HG03045 (cell line): Measurements from ENCODE around the gene HS1BP3.

Experiments used
- ATAC-seq: cut with Tn5 transposase; IDR thresholded peaks from one replicate; pipeline ENCODE4 v1.9.1; 2021; ENCODE audit warnings: mild to moderate bottlenecking, moderate library complexity; ENCODE audit not compliant: unreplicated experiment

The HS1BP3 gene

DNA sequence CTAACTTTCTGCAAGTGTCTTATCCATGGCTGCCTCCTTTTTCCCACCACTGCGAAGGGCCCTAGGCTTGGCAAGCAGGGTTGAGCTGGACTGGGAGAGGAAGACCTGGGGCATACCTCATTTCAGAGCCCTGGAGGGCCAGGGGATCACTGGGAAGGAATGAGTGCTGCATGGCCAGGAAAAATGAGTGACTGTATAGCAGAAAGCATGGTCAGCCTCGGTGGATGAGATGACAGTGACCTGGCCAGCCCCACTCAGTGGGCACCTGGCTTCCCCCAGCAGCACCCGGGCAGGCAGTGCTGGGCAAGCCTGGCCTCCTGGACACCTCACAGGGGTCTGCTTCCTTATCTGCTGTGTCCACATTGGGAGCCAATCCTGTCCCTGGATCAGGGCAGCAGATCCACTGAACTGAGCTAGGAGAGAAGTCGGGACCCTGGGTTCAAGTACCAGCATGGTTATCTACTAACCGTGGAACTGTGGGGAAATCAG lies 76.4 kb downstream of the HS1BP3 start:
- no peak for ATAC-seq

DNA sequence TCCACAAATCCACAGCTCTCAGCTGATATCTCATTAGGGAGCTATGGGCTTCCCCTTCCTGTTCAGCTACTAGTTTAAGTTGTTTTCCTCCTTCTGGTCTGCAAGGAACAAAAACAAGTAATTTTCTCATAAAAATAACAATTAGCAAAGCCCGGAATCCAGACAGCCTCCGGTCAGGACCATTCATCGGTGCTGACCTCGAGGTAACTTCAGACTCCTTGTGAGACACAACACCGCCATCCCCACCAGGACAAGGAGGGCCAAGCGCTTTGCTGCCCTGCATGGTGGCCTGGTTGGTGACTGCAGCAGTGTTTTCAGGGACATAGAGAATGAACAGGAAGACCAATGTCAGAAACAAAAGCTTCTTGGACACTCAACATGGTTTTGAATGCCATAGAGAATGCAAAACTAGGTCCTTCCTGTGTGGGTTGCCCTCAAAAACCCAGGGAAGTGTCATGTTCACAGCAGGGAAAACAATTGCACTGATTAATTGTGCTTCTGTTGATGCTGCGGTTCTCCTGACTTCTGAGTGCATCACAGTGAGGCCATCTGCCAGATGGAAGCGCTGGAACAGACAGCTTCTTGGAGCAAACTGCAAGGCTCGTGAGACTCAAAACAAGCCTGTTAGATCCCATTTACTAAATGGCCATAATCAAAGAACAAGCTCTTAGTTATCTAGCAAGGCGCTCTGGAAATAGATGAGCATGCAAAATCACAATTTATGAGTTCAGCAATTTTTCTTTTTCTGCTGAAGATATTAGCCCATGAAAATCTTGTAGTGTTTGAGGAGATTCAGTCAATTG lies 77.1 kb downstream of the HS1BP3 start:
- no peak for ATAC-seq

GRCh38 chr2:20572221-20572620 lies 78.7 kb downstream of the HS1BP3 start:
- ATAC-seq: no peak

DNA sequence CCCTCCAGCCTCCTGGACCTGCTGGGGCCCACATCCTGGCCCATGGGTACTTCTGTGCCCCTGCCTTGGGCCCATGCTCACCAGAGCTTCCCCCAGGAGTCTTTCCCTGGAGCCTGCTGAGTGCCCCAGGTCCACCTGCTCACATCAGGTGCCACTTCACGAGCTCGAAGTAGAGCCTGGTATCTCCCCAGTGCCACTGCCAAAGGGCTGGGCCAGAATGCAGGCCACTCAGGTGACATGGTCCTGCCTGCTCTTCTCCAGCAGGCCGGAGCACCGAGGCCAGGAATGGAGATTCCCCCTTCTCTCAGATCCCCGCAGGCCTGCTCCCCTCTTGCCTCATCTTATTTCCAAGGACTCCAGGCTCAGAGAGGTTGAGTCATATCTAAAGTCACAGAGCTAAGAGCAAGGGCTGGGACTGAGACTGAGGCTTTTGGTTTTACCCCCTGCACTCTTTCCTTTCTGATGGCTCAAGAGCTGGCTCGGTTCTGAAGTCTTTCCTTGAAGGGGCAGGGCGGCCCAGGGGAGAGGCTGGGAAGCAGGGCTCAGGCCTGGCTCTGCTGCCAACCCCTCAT lies 79.2 kb downstream of the HS1BP3 start:
- ATAC-seq: no peak

GRCh38 chr2:20571231-20571630 lies 79.7 kb downstream of the HS1BP3 start:
- ATAC-seq: no peak

DNA sequence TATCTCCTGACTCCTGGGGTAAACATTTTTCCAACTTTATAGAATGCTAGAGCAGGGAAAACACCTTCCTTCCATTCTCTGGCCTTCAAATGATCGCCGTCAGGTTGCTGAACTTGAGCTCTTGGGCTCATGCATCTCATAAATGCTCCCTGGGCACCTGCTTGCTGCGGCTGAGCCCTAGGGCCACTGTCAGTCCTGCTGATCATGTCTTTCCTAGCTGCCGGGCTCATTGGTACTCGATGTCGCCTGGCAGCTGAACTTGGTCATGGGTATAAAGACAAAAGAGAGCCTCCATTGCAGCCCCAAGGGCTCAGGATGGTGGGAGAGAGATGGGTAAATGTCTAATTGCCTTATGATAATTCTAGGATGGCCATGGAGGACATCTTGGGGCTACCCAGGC lies 80.6 kb downstream of the HS1BP3 start:
- ATAC-seq: no peak

- no peak for ATAC-seq
Measured at GRCh38 chr2:20569464-20570223, 81.3 kb downstream of the HS1BP3 start.

DNA sequence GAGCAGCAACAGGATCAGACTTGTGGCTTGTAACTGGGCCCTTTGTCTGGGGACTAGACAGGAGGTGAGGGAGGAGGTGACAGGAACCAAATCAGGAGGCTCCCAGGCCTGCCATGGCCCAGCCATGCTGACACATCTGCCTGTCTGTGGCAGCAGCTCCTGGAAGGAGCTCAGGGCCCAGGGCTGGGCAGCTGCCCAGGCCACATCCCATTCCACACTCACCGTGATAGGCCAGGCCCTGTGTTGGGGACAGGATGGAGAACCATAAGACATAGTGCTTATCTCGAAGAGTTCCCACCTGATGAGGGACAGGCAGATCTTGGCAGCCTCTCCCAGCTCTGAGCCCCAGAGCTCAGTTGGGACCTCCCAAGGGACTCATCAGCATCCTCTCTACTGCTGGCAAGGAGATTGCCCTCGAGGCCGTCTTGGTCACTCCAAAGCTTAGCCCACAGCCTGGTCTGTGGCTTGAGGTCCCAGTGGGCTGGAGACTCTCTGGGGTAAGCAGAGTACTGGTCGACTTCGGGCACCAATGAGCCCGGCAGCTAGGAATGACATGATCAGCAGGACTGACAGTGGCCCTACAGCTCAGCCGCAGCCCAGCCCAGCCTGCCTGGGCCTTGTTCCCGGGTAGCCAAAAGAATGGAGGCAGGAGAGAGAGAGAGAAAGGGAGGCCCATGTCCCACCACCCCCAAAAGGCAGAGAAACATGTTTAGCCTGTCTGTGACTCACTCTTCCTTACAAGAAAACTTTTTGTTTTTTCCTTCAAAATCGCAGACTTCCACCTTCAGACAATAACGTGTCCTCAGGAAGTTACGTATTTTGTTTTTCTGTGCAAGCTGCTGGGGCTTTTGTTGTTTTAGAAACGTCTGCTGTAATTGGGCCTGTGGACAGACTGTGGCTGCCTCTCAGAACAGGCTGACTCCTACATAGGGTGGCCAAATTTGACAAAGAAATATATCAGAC lies 82.1 kb downstream of the HS1BP3 start:
- no peak for ATAC-seq

DNA sequence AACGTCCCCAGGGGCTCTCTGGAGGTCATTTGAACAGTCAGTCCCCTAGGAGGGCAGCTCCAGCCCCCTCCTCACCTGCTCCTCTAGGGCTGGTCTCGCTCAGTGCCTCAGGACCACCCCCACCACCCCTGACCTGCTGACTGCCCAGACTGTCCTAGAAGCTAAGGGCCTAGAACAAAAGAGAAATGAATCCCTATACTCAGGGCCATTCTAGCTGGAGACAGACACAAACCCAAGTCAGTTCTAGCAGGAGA lies 83.0 kb downstream of the HS1BP3 start:
- no peak for ATAC-seq
